Mammary epithelial cell (primary cell): ENCODE measurements around the gene AP1S3.

Experiments used
- CTCF ChIP-seq, 2 donors: IDR thresholded peaks in 1 of 2; conservative IDR thresholded peaks in 1 of 2; 2 replicates each; pipeline ENCODE4 v1.5.1; 2011 to 2012; ENCODE audit warnings: inconsistent platforms in 2 of 2, low read length in 2 of 2, mild to moderate bottlenecking in 2 of 2, control low read depth in 1 of 2, low read depth in 1 of 2; ENCODE audit not compliant: insufficient read depth in 1 of 2; ENCODE audit errors: extremely low read depth in 1 of 2
- EZH2 ChIP-seq: IDR thresholded peaks from 2 replicates; pipeline ENCODE4 v1.6.1; 2012; ENCODE audit warnings: low read length, inconsistent platforms, borderline replicate concordance

DNA sequence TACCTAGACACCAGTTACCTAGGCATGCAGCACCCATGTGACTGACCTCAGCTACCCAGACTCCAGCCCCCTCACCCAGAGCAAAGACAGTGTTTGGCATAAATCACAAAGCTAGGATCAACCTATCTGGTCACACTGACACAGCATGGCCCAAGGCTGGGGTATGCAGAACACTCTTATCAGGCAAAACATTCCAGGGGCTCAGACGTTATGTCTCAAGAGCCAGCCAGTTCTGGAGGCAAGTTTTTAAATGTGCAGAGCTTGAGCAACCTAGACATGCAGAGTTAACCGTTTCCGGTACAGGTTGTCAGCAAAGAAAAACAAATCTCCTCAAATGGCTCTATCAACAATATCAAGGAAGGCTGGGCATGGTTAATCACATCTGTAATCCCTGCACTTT, 92.8 kb downstream of the AP1S3 start:
- no peak for TF ChIP-seq CTCF (conservative IDR thresholded peaks at IDR 0.05 in 1 of 2, IDR thresholded peaks at IDR 0.05 in 1 of 2; ENCODE audit: extremely low read depth in 1 of 2, insufficient read depth in 1 of 2, low read depth in 1 of 2, low read length in 2 of 2)
- TF ChIP-seq EZH2, result no peak
